ENCODE data around the gene EXPH5.
"Not testable (repeated sequence)": the region's sequence is repeated elsewhere in the genome, so short reads cannot be mapped to it uniquely, and the experiment has no call there.

- TF ChIP-seq, protein P1, sequence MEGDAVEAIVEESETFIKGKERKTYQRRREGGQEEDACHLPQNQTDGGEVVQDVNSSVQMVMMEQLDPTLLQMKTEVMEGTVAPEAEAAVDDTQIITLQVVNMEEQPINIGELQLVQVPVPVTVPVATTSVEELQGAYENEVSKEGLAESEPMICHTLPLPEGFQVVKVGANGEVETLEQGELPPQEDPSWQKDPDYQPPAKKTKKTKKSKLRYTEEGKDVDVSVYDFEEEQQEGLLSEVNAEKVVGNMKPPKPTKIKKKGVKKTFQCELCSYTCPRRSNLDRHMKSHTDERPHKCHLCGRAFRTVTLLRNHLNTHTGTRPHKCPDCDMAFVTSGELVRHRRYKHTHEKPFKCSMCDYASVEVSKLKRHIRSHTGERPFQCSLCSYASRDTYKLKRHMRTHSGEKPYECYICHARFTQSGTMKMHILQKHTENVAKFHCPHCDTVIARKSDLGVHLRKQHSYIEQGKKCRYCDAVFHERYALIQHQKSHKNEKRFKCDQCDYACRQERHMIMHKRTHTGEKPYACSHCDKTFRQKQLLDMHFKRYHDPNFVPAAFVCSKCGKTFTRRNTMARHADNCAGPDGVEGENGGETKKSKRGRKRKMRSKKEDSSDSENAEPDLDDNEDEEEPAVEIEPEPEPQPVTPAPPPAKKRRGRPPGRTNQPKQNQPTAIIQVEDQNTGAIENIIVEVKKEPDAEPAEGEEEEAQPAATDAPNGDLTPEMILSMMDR (IDR thresholded peaks at IDR 0.05), result not testable (repeated sequence)
- not testable (repeated sequence) for TF ChIP-seq POLR2A (IDR thresholded peaks at IDR 0.05)
These were observed 7.4 kb downstream of the EXPH5 start for GRCh38 chr11:108586185-108586584.
